ENCODE data around the gene EXD2.
"Not testable (repeated sequence)": the region's sequence is repeated elsewhere in the genome, so short reads cannot be mapped to it uniquely, and the experiment has no call there.

The EXD2 gene

GRCh38 chr14:69204753-69205152 is 13.5 kb downstream of the EXD2 start:
- DNase-seq: no peak

GRCh38 chr14:69207435-69208041 is 16.2 kb downstream of the EXD2 start:
- no peak for DNase-seq

- DNase-seq: no peak
These were observed 17.4 kb downstream of the EXD2 start for GRCh38 chr14:69208666-69209065.

- DNase-seq: no peak
These were observed 23.1 kb downstream of the EXD2 start for GRCh38 chr14:69214393-69214792.

GRCh38 chr14:69217663-69218062 is 26.4 kb downstream of the EXD2 start:
- DNase-seq: not testable (repeated sequence)

- no peak for DNase-seq
These were observed 33.6 kb downstream of the EXD2 start for GRCh38 chr14:69224946-69225345.

GRCh38 chr14:69226178-69226577 is 34.9 kb downstream of the EXD2 start:
- no peak for DNase-seq

GRCh38 chr14:69226736-69227135 is 35.4 kb downstream of the EXD2 start:
- DNase-seq: no peak

GRCh38 chr14:69231486-69231885 is 40.2 kb downstream of the EXD2 start:
- DNase-seq: no peak

- no peak for DNase-seq
These were observed 41.1 kb downstream of the EXD2 start for GRCh38 chr14:69232388-69232787.

GRCh38 chr14:69234106-69234505 is 42.8 kb downstream of the EXD2 start:
- DNase-seq: no peak

- DNase-seq: no peak
These were observed 44.4 kb downstream of the EXD2 start for GRCh38 chr14:69235708-69236107.

GRCh38 chr14:69237142-69237541 is 45.8 kb downstream of the EXD2 start:
- no peak for DNase-seq

- no peak for DNase-seq
These were observed 46.3 kb downstream of the EXD2 start for GRCh38 chr14:69237584-69237983.

- no peak for DNase-seq
These were observed 47.6 kb downstream of the EXD2 start for GRCh38 chr14:69238883-69239282.

- no peak for DNase-seq
These were observed 49.4 kb downstream of the EXD2 start for GRCh38 chr14:69240527-69241173.

GRCh38 chr14:69241577-69241976 is 50.3 kb downstream of the EXD2 start:
- no peak for DNase-seq

- peak; percentile 36 to 45 for DNase-seq
These were observed 51.3 kb downstream of the EXD2 start for GRCh38 chr14:69242311-69243224.

- no peak for DNase-seq
These were observed 53.6 kb downstream of the EXD2 start for GRCh38 chr14:69244946-69245345.

- DNase-seq: no peak
These were observed 55.0 kb downstream of the EXD2 start for GRCh38 chr14:69246331-69246730.

GRCh38 chr14:69247676-69248440 is 56.6 kb downstream of the EXD2 start:
- DNase-seq: no peak

- DNase-seq: no peak
These were observed 58.3 kb downstream of the EXD2 start for GRCh38 chr14:69249603-69250002.

GRCh38 chr14:69252851-69253250 is 61.6 kb downstream of the EXD2 start:
- DNase-seq: no peak
